Activated T-helper 1 cell treated with anti-CD3 and anti-CD28 coated beads, Interleukin-12 subunit alpha, Interleukin-12 subunit beta, Interleukin-2, Interleukin-4 antibody, amounts not matched to agents 30 ng/mL and 10 ng/mL and 1 ng/mL, durations not matched to agents 14 hours and 24 hours and 36 hours (primary cell): ENCODE measurements around the gene CD52. TPM values are rescaled to one million over a fixed set of nuclear protein-coding genes. Genes with fewer than 3 reads are reported as not detected.
A peak's percentile ranks its signal among the peaks of the same experiment; 100 is the strongest.
"Not testable (repeated sequence)": the region's sequence is repeated elsewhere in the genome, so short reads cannot be mapped to it uniquely, and the experiment has no call there.

Experiments
- DNase-seq: peaks from one replicate; pipeline ENCODE4 v3.0.0; 2021; ENCODE audit warnings: low spot score
- H3K27ac Mint-ChIP-seq: one replicate; pipeline ENCODE4 v1.8.0; 2021; ENCODE audit warnings: mild to moderate bottlenecking, mixed read lengths
- H3K27me3 Mint-ChIP-seq: one replicate; pipeline ENCODE4 v1.8.0; 2022; ENCODE audit warnings: mild to moderate bottlenecking, moderate library complexity, mixed read lengths; ENCODE audit not compliant: insufficient read depth
- H3K36me3 Mint-ChIP-seq: one replicate; pipeline ENCODE4 v1.8.0; 2021; ENCODE audit warnings: low read depth, mixed read lengths
- H3K4me1 Mint-ChIP-seq: one replicate; pipeline ENCODE4 v1.8.0; 2021; ENCODE audit warnings: low read depth, mixed read lengths
- H3K4me3 Mint-ChIP-seq: one replicate; pipeline ENCODE4 v1.8.0; 2021; ENCODE audit warnings: mild to moderate bottlenecking, moderate library complexity, mixed read lengths
- H3K9me3 Mint-ChIP-seq: one replicate; pipeline ENCODE4 v1.8.0; 2021; ENCODE audit warnings: mixed read lengths
- intact Hi-C: fragments of 100-400 bp; cut with micrococcal nuclease; formaldehyde crosslinking; loops from one replicate; pipeline ENCODE4 v1.15.1; 2024
- total RNA-seq: library from RNA; stranded (reverse); gene quantifications from 2 replicates; pipeline ENCODE4 v1.2.3, GENCODE V29; 2022

CD52 gene
- total RNA-seq, 1 donor from 2014 or later = 394 TPM

GRCh38 chr1:26333312-26333711, 15.6 kb downstream of the CD52 start:
- peaks cover 22% of the 10 kb centered on the region for H3K27me3 Mint-ChIP-seq
- not testable (repeated sequence) for H3K4me3 Mint-ChIP-seq

DNA sequence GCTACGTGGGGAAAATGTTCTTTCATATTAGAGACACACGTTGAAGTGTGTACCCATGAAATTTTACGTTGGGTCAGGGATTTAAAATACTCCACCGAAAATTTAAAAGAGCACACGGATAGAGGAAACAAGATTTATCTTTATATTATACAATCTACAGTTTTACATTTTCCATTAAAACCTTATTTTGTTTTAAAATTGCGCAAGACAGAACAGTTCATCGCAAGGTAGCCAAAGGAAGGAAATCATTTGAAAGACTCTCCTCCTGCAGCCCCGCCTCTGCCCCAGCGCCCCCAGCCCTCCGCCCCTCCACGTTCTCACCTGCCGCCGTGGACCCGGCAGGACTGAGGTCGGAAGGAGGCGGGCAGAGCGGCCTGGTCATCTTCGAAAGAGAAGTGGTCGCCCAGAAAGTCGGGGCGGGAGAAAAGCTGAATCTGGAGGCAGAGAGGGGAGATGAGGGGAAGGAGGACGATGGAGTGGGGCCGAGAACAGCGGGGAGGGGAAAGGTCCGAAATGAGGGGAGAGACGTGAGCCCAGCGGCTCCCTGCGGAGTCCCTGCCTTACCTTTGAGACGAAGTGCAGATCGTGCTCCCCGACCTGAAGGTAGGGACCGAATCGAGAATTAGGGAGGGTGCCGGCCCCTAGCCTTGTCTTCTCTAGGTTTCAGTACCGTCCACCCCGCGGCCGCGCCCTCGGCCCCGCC, 18.2 kb downstream of the CD52 start:
- Mint-ChIP-seq H3K4me1 (peaks cover 9% of the 10 kb centered on the region), H3K27ac (no peak overlapping the region)
- intact Hi-C loops = loop anchor here (1.0 to 2.0 kb wide), 2 partner anchors 19 to 96 kb away; partner anchors contain the start of genes CRYBG2 and DHDDS

More at GRCh38 chr1:26333312-26333711, 15.6 kb downstream of the CD52 start:
- H3K4me1 Mint-ChIP-seq, DNase-seq, intact Hi-C loops, H3K36me3 Mint-ChIP-seq, H3K27ac Mint-ChIP-seq, H3K9me3 Mint-ChIP-seq: not testable (repeated sequence)

DNA sequence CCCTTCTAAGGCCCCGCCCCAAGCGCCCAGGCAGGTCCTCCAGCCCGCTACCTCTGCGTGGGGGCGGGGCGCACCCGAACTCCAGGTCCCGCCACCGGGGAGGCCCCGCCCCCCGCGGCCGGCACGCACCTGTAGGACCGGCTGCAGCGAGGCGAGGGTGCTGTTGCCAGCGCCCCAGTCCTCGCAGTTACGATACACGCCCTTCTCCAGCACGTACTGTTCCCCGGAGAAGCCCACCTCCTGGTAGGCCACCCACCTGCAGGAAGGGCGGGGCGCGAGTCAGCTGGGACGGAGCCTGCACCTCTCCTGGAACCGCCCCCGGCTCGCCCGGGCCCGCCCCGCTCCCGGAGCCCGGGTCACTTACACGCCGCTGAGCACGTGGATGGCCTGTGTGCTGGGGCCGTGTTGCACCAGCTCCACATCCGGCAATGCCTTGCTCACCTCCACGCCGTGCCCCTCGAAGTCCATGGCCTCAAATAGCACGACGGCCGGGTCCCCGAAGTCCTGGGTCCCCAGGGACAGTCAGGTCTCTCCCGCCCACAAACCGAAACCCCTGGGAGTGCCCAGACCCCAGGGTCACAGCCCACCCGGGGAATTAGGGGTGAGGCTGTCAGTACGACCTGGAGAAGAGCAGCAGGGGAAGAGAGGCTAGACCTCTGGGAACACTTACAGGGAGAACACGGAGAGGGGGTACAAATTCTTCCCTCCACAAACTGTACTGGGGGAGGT, 18.9 kb downstream of the CD52 start:
- peak; percentile 70 for DNase-seq
- intact Hi-C loops = loop anchor here (1.0 to 2.0 kb wide), 2 partner anchors 18 to 96 kb away; partner anchors contain the start of genes CRYBG2 and DHDDS
- H3K27ac Mint-ChIP-seq = no peak overlapping the region
- H3K9me3 Mint-ChIP-seq = no peaks in the 10 kb centered on the region
- peaks cover 27% of the 10 kb centered on the region for H3K27me3 Mint-ChIP-seq
- no peaks in the 10 kb centered on the region for H3K36me3 Mint-ChIP-seq
- H3K4me1 Mint-ChIP-seq = peaks cover 9% of the 10 kb centered on the region
- peak overlapping the region; percentile 90 for H3K4me3 Mint-ChIP-seq

More for the DNA sequence above, 18.2 kb downstream of the CD52 start:
- no peak for DNase-seq
- Mint-ChIP-seq H3K36me3 (no peaks in the 10 kb centered on the region), H3K27me3 (peaks cover 23% of the 10 kb centered on the region), H3K4me3 (peak overlapping the region; percentile 90), H3K9me3 (no peaks in the 10 kb centered on the region)

- intact Hi-C loops = loop anchor here (2.0 kb wide), 1 partner anchor 18 kb away; the partner anchor contains the start of gene CRYBG2
- Mint-ChIP-seq H3K9me3 (no peaks in the 10 kb centered on the region), H3K27ac (no peak overlapping the region), H3K4me1 (peaks cover 9% of the 10 kb centered on the region), H3K36me3 (no peaks in the 10 kb centered on the region), H3K4me3 (peak overlapping the region; percentile 33), H3K27me3 (peaks cover 28% of the 10 kb centered on the region)
- no peak for DNase-seq
These were observed 19.4 kb downstream of the CD52 start for GRCh38 chr1:26337206-26337535.

- no peak overlapping the region for H3K4me3 Mint-ChIP-seq
- intact Hi-C loops = loop anchor here (2.0 kb wide), 1 partner anchor 17 kb away; the partner anchor contains the start of gene CRYBG2
- H3K4me1 Mint-ChIP-seq = peaks cover 9% of the 10 kb centered on the region
- no peaks in the 10 kb centered on the region for H3K36me3 Mint-ChIP-seq
- H3K27me3 Mint-ChIP-seq = peaks cover 30% of the 10 kb centered on the region
- no peak overlapping the region for H3K27ac Mint-ChIP-seq
- no peaks in the 10 kb centered on the region for H3K9me3 Mint-ChIP-seq
- DNase-seq = no peak
These were observed 19.9 kb downstream of the CD52 start for GRCh38 chr1:26337625-26338024.

DNA sequence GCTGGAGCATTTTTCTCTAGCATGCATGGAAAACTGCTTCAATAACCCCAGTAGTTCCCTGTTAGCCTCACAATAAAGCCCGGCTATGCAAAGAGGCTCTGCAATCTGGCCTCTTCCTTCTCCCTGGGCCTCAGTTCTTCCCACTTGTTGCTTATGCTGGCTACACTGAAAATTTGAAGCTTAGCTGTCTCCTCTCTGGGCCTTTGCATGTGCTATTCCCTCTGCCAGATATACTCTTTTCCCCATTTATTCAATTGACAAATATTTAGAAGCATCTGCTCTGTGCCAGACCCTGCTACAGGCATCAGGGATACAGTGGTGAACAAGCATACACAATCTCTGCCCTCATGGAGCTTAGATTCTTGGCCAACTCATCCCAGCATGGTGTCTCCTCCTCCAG, 20.9 kb downstream of the CD52 start:
- H3K9me3 Mint-ChIP-seq = no peaks in the 10 kb centered on the region
- H3K27me3 Mint-ChIP-seq = peaks cover 31% of the 10 kb centered on the region
- intact Hi-C loops = no loop called here
- H3K36me3 Mint-ChIP-seq = no peaks in the 10 kb centered on the region
- no peak for DNase-seq
- peaks cover 9% of the 10 kb centered on the region for H3K4me1 Mint-ChIP-seq
- no peak overlapping the region for H3K27ac Mint-ChIP-seq
- no peak overlapping the region for H3K4me3 Mint-ChIP-seq

GRCh38 chr1:26340047-26340481, 22.3 kb downstream of the CD52 start:
- intact Hi-C loops = no loop called here
- Mint-ChIP-seq H3K9me3 (no peaks in the 10 kb centered on the region), H3K36me3 (no peaks in the 10 kb centered on the region), H3K27ac (no peak overlapping the region), H3K4me1 (peaks cover 9% of the 10 kb centered on the region), H3K27me3 (peaks cover 21% of the 10 kb centered on the region), H3K4me3 (no peak overlapping the region)
- no peak for DNase-seq

DNA sequence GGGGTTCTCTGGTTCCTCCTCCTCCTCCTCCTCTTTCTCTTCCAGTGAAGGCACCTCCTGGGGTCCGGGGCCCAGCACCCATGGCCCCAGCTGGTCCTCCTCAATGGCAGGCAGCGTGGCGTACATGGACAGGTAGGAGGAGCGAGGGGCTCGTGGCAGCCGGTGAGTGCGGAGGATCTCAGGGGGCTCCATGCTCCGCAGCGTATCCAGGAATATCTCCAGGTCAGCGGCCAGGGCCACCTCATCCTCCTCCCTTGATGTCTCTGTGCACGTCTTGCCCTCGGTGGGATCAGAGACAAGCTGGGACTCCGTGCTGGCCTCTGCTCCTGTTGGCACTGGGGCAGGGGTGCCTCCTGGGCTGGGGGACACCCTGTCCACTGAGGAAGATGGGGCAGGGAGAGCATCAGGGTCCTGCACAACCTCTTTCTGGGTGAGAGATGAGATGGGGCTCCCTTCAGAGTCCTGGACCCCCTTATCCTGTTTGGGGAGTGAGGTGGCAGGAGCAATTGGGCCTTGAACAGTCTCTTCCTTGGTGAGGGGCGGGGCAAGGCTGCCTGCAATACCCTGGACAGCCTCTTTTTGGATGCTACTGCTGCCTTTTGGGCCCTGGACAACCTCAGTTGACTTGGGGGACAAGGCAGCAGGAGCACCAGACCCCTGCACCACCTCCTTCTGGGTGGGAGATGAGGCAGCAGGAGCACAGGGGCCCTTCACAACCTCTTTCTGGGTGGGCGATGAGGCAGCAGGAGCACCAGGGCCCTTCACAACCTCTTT, 26.6 kb downstream of the CD52 start:
- H3K36me3 Mint-ChIP-seq = no peaks in the 10 kb centered on the region
- H3K4me3 Mint-ChIP-seq = no peak overlapping the region
- no peak overlapping the region for H3K27ac Mint-ChIP-seq
- no peaks in the 10 kb centered on the region for H3K9me3 Mint-ChIP-seq
- H3K27me3 Mint-ChIP-seq = peaks cover 10% of the 10 kb centered on the region
- intact Hi-C loops = no loop called here
- H3K4me1 Mint-ChIP-seq = no peaks in the 10 kb centered on the region
- DNase-seq = no peak

- Mint-ChIP-seq H3K36me3 (no peaks in the 10 kb centered on the region), H3K27me3 (peaks cover 10% of the 10 kb centered on the region), H3K4me1 (no peaks in the 10 kb centered on the region), H3K27ac (no peak overlapping the region), H3K9me3 (no peaks in the 10 kb centered on the region), H3K4me3 (no peak overlapping the region)
- DNase-seq = no peak
- intact Hi-C loops = no loop called here
These were observed 28.0 kb downstream of the CD52 start for GRCh38 chr1:26345718-26346117.

- no peaks in the 10 kb centered on the region for H3K4me1 Mint-ChIP-seq
- no peak for DNase-seq
- H3K4me3 Mint-ChIP-seq = no peak overlapping the region
- no peak overlapping the region for H3K27ac Mint-ChIP-seq
- no peaks in the 10 kb centered on the region for H3K9me3 Mint-ChIP-seq
- peaks cover 7% of the 10 kb centered on the region for H3K27me3 Mint-ChIP-seq
- H3K36me3 Mint-ChIP-seq = no peaks in the 10 kb centered on the region
- intact Hi-C loops = no loop called here
These were observed 28.7 kb downstream of the CD52 start for GRCh38 chr1:26346274-26347033.

DNA sequence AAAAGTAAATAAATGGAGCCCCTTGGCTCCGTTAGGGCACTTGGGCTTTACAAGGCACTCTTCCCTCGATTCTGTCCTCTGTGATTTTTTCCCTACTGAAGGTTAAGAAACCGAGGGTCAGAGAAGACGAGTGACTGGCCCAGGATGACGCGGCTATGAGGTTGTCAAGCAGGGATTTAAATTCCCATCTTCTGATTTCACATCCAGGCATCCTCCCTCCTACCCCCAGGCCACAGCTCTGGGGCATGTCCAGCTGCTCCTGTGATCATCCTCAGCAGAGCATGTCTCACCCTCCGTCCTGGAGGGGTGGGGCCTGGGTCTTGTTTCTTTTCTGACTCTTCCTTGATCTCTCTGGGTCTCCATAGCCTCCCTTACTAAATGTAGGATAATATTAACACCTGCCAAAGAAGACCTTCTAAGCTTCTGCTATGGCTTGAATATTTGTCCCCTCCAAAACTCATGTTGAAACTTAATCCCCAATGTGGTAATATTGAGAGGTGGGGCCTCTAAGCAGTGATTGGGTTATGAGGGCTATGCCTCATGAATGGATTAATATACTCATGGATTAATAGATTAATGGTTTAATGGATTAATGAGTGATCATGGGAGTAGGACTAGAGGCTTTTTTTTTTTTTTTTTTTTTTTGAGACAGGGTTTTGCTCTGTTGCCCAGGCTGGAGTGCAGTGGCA, 31.6 kb downstream of the CD52 start:
- no peaks in the 10 kb centered on the region for H3K4me1 Mint-ChIP-seq
- no peak overlapping the region for H3K27ac Mint-ChIP-seq
- H3K27me3 Mint-ChIP-seq = peaks cover 5% of the 10 kb centered on the region
- no peaks in the 10 kb centered on the region for H3K9me3 Mint-ChIP-seq
- H3K4me3 Mint-ChIP-seq = no peak overlapping the region
- intact Hi-C loops = no loop called here
- no peaks in the 10 kb centered on the region for H3K36me3 Mint-ChIP-seq
- DNase-seq = no peak

DNA sequence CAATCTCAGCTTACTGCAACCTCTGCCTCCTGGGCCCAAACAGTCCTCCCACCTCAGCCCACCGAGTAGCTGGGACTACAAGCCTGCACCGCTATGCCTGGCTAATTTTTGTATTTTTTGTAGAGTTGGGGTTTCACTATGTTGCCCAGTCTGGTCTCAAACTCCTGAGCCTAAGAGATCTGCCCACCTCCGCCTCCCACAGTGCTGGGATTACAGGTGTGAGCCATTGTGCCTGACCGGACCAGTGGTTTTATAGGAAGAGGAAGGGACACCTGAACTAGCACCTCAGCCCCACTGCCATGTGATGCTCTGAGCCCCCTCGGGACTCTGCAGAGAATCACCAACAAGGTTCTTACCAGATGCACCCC, 32.1 kb downstream of the CD52 start:
- Mint-ChIP-seq H3K4me1 (no peaks in the 10 kb centered on the region), H3K36me3 (no peaks in the 10 kb centered on the region), H3K4me3 (no peak overlapping the region), H3K27me3 (peaks cover 5% of the 10 kb centered on the region), H3K27ac (no peak overlapping the region), H3K9me3 (no peaks in the 10 kb centered on the region)
- intact Hi-C loops = no loop called here
- no peak for DNase-seq
